GM19455 (cell line): ENCODE data around the gene RBM39.

ENCODE experiments used
- ATAC-seq: cut with Tn5 transposase; IDR thresholded peaks from one replicate; pipeline ENCODE4 v1.9.1; 2021; ENCODE audit not compliant: unreplicated experiment

RBM39 gene

GRCh38 chr20:35680452-35681183 lies 61.4 kb downstream of the RBM39 start:
- no peak for ATAC-seq

- ATAC-seq, result no peak
Measured at GRCh38 chr20:35674921-35675320, 67.1 kb downstream of the RBM39 start.

GRCh38 chr20:35673884-35674283 lies 68.2 kb downstream of the RBM39 start:
- ATAC-seq, result no peak

- no peak for ATAC-seq
Measured at GRCh38 chr20:35669681-35670080, 72.4 kb downstream of the RBM39 start.

- no peak for ATAC-seq
Measured at GRCh38 chr20:35669221-35669620, 72.8 kb downstream of the RBM39 start.

GRCh38 chr20:35665949-35666288 lies 76.1 kb downstream of the RBM39 start:
- no peak for ATAC-seq

- ATAC-seq, result peak; percentile 75
Measured at GRCh38 chr20:35664466-35665206, 77.4 kb downstream of the RBM39 start, which contains the start of the genes CPNE1 and RBM12. CPNE1 (minus strand) TSS chr20:35664900; CDS start chr20:35632923, 31,977 bp downstream. RBM12 (minus strand) TSS chr20:35664900; CDS start chr20:35655322, 9,578 bp downstream.

- ATAC-seq, result peak; percentile 23
Measured at GRCh38 chr20:35663516-35664465, 78.3 kb downstream of the RBM39 start.

- no peak for ATAC-seq
Measured at GRCh38 chr20:35662551-35662950, 79.5 kb downstream of the RBM39 start.

GRCh38 chr20:35661908-35662307 lies 80.2 kb downstream of the RBM39 start:
- ATAC-seq, result no peak

- ATAC-seq, result no peak
Measured at GRCh38 chr20:35661053-35661452, 81.0 kb downstream of the RBM39 start.

GRCh38 chr20:35660122-35660937 lies 81.7 kb downstream of the RBM39 start:
- ATAC-seq, result no peak

GRCh38 chr20:35657271-35657670 lies 84.8 kb downstream of the RBM39 start:
- no peak for ATAC-seq

- no peak for ATAC-seq
Measured at GRCh38 chr20:35654415-35654814, 87.6 kb downstream of the RBM39 start.

GRCh38 chr20:35653893-35654292 lies 88.2 kb downstream of the RBM39 start:
- no peak for ATAC-seq
